Nucleus accumbens (tissue), 56 donors: ENCODE results near the gene FBXW2.

ENCODE experiments used
- DNase-seq, 56 donors: peaks; one replicate each; lab custom pipeline; 2025; lab: John Stamatoyannopoulos, UW

Gene FBXW2

GRCh38 chr9:120779227-120779626 is 14.0 kb downstream of the FBXW2 start:
- no peak for DNase-seq

- DNase-seq = no peak
Measured at GRCh38 chr9:120778758-120779157, 14.5 kb downstream of the FBXW2 start.

GRCh38 chr9:120777229-120777628 is 16.0 kb downstream of the FBXW2 start:
- no peak for DNase-seq

GRCh38 chr9:120776788-120777187 is 16.4 kb downstream of the FBXW2 start:
- no peak for DNase-seq

GRCh38 chr9:120775859-120776258 is 17.4 kb downstream of the FBXW2 start:
- no peak for DNase-seq

- no peak for DNase-seq
Measured at GRCh38 chr9:120774719-120775118, 18.5 kb downstream of the FBXW2 start.

- DNase-seq = no peak
Measured at GRCh38 chr9:120773256-120773655, 20.0 kb downstream of the FBXW2 start.

GRCh38 chr9:120770931-120771330 is 22.3 kb downstream of the FBXW2 start:
- DNase-seq = no peak

GRCh38 chr9:120768886-120769285 is 24.3 kb downstream of the FBXW2 start:
- DNase-seq = no peak

- DNase-seq = no peak
Measured at GRCh38 chr9:120768247-120768646, 25.0 kb downstream of the FBXW2 start.

GRCh38 chr9:120767451-120767850 is 25.8 kb downstream of the FBXW2 start:
- DNase-seq = no peak

- DNase-seq = no peak
Measured at GRCh38 chr9:120765910-120766425, 27.2 kb downstream of the FBXW2 start.

- no peak for DNase-seq
Measured at GRCh38 chr9:120764476-120764875, 28.7 kb downstream of the FBXW2 start.

- DNase-seq = no peak
Measured at GRCh38 chr9:120761006-120761405, 32.2 kb downstream of the FBXW2 start.

GRCh38 chr9:120759755-120760400 is 33.3 kb downstream of the FBXW2 start:
- no peak for DNase-seq

GRCh38 chr9:120758544-120758943 is 34.7 kb downstream of the FBXW2 start:
- peak in 1 of 56 donors; percentile 1 for DNase-seq

GRCh38 chr9:120757026-120757913 is 35.9 kb downstream of the FBXW2 start:
- no peak for DNase-seq

GRCh38 chr9:120756531-120756930 is 36.7 kb downstream of the FBXW2 start:
- no peak for DNase-seq

- DNase-seq = peak in 42 of 56 donors; percentile 5 to 73 (median 26)
Measured at GRCh38 chr9:120755810-120756434, 37.3 kb downstream of the FBXW2 start.

- DNase-seq = no peak
Measured at GRCh38 chr9:120755044-120755443, 38.2 kb downstream of the FBXW2 start.

GRCh38 chr9:120750421-120750820 is 42.8 kb downstream of the FBXW2 start:
- DNase-seq = no peak
